GM18499 (cell line): ENCODE results near the gene STX18.

Experiments
- ATAC-seq: cut with Tn5 transposase; IDR thresholded peaks from one replicate; pipeline ENCODE4 v1.9.1; 2021; ENCODE audit warnings: moderate number of reproducible peaks; ENCODE audit not compliant: insufficient read depth, unreplicated experiment

STX18 gene

DNA sequence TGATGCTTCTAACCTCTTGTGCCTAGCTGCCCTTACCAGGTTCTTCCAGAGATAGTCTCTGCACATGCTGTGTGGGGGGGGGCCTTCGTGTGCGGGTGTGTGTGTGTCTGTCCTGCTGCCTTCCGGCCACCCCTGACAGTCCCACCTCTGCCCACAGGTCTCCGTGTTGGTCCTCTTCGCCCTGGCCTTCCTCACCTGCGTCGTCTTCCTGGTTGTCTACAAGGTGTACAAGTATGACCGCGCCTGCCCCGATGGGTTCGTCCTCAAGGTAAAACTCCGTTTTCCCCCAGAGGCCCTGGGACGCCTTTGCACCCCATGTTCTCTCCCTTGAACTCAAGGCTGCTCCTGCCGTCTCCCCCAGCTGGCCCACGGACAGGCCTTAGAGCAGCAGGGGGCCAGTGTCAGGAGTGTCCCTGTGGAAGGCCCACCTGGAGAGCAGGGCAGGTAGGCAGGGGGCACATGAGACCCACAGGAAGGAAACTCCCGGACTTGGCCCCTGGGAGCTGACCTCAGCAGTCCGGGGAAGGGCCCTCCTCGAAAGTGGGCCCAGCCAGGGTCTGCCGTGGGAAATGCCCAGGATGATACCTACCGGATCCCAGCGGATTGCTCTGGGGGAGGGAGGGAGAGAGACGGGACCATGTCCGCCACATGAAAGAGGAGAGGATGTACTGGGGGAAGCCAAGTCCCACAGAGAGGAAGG lies 132.3 kb downstream of the STX18 start:
- no peak for ATAC-seq

DNA sequence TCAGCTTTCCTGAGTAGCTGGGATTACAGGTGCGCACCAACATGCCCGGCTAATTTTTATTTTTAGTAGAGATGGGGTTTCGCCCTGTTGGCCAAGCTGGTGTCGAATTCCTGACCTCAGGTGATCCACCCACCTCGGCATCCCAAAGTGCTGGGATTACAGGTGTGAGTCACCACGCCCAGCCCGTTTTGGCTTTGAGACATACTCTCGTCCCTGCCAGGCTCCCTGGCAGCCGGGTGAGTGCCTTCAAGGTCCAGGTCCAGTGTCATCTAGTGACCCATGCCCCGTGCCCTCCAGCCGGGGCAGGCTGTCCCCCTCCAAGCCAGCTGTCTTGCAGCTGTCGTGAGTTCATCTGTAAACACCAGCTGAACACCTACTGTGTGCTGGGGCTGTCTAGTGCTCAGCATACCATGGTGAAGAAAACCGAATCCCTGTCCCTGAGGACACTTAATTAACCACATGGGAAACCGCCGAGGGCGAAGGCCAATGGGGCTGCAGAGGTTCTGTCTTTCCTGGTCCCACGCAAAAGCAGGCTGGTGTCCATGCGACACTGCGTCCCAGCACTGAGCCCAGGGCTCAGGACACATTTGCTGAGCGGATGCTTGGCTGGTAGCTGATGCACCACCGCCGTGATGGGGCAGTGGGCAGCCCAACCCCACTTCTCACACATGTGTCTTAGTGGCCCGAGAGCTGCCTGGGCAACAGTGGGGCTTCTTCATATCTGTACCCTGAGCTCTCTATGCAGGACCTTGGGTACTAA lies 133.1 kb downstream of the STX18 start:
- ATAC-seq: no peak

GRCh38 chr4:4408132-4408523 lies 133.7 kb downstream of the STX18 start:
- ATAC-seq: no peak

- ATAC-seq: no peak
These were observed 134.3 kb downstream of the STX18 start for GRCh38 chr4:4407299-4408131.

DNA sequence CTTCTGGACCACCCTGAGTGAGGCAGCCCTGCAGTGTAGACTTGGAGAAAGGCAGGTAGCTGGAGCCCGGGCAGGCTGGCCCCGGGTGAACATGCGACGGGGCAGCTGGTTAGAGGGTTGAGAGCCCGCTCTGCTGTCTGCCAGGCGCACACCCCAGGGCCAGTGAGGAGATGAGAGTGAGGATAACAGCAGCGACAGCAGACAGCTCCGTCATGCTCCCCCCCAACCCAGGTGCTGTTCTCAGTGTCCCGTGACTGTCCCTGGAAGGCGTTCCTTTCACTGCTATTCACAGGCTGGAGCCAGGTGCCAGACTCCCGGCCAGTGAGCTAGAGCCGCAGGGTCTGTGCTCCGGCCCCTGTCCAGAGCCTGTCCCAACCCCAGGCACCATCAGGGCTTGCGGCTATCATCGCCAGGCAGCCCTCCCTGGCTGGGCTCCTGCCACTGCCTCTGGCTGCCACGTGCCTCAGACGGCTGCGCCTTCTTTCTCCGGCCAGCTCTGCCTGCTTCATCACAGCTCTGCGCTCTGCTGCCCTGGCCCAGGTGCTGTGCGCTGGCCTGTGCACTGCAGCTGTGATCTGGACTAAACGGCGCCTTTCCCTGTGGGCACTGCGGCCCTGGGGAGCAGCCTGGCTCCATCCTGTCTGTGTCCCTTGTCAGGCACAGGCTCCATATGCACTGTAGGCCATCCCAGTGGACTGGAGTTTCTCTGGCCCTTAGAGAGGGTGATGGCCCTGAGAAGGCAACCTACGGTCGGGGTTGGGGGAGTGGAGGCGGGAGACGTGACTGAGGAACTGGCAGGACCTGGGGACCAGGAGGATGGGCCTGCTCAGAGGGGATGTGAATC lies 135.2 kb downstream of the STX18 start:
- no peak for ATAC-seq

GRCh38 chr4:4405358-4405962 lies 136.4 kb downstream of the STX18 start:
- no peak for ATAC-seq

DNA sequence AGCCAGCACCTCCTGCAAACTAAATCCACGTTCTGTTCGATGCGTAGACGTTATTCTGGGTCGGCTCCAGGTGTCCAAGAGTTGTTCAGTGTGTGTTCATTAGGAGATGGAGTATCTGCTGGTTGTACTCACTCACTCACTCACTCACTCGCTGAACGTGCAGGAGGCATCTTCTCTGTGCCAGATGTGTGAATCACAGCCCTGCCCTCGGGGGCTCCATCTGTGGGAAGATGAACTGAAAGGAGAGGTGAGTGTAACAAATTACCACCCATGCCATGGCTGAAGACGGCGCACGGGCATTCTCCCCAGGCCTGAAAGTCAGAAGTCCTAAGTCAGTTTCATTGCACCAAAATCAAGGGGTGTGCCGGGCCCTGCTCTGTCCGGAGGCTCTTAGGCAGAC lies 138.9 kb downstream of the STX18 start:
- no peak for ATAC-seq

GRCh38 chr4:4401036-4401435 lies 140.8 kb downstream of the STX18 start:
- ATAC-seq: no peak

DNA sequence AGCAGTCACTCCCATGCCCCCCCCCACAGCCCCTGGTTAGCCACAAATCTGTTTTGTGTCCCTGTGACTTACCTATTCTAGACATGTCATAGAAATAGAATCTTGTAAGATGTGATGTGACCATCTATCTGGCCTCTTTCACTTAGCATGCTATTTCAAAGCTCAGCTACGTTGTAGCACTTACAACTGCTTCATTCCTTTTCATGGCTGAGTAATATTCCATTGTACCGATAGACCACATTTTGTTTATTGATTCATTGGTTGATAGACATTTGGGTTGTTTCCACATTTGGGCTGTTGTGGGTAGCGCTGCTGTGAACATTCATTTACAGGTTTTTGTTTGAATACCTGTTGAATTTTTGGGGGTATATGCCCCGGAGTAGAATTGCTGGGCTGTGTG lies 143.4 kb downstream of the STX18 start:
- ATAC-seq: no peak

GRCh38 chr4:4397441-4397819 lies 144.4 kb downstream of the STX18 start:
- ATAC-seq: no peak

DNA sequence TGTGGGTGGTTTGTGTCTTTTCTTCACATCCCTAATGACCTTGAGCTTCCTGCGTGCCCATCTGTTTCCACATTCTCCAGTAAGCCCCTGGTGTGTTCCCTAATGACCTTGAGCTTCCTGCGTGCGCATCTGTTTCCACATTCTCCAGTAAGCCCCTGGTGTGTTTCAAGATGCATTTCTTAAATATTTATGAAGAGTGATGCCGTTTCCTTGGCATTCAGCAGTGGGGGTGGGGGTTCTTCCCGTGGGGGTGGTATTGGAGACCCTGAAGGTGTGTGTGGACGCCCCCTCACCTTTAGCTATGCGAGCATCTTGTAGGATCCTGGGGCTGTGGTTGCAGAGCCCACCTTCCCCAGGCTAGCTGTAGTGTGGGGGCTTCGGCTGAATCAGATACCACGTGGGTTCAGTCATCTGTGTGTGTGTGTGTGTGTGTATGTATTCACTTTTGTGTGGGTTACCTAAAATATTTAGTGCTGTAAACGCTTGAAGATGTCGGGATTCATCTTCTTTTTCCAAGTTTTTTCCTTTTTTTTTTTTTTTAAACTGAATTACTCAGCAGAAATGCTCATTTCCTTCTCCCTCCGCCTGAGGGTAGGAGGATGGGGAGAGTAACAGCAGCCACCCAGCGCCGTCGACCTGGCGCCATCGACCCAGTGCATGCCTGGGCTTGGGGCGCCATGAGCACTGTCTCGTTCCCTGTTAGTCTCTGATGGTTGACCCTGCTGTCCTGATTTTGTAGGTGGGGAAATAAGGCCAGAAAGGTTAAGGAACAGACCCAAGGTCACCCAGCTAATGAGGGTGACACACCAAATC lies 145.0 kb downstream of the STX18 start:
- ATAC-seq: no peak

DNA sequence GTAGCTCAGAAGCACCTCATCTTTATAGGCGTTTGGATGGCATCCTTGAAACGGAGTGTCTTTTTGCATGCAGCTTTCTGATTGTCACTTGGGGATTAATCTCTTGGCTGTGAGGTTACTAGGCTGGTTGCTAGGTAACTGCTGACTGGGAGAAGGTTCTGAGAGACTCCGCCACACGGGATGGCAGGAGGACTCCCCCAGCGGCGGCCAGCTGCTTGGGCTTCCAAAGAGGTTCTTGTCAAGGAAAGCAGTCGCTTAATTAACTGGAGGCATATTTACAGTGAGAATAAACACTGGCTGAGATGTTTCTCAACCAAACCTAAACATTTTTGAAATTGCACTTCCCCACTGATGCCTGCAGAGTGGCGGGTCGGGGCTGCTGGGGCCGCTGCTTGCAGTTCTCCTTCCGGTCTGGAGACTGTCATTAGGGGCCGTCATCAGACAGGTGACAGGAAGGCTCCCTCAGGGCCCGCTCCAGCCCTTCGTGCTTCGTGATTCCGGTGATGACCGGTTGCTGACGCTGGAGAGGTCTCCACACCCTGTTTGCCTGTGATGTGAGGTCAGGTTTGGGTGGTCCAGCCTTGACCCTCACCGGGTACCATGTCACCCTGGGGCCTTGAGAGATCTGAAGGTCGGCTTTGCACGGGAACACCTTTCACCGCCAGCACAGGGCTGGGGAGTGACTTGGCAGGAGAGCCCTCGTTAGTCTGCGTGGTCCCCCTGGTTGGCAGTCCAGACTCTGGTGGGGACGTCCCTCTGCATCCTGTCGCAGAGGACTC lies 145.8 kb downstream of the STX18 start:
- ATAC-seq: no peak

DNA sequence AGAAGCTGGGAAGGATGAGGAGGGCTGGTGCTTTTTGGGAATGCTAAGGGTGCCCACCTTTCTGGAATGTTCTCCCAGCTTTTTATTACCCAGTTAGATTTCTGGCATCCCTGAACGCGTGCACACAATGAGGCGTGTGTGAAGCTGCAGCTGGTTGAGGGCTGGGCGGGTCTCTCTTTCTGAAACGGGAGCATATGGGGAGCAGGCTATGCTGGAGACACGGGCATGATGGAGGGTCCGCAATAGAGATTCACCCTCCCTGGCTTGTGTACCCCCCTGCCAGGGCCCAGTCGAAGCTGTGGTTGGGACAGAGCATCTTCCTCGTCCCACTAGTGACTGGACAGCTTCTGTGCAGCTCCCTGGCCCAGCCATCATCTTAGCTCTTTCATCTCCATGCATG lies 146.5 kb downstream of the STX18 start:
- ATAC-seq: no peak

DNA sequence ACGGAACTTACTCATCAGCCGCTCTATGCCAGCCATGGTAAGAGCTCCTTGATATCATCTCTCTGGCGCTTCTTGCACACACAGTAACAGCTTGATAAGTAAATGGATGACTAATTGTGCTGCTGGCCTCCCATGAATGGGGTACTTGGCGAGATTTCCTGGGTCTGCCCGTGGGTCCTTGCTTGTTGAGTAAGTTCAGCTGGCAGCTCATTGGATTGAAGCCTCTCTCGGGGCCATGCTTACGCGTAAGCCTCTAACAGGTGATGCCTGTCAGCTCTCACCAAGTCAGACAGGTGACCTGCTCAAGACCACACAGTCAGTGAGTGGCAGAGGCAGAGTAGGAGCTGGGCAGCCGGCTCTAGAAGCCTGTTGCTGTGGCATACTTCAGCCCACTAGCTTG lies 147.2 kb downstream of the STX18 start:
- ATAC-seq: no peak

DNA sequence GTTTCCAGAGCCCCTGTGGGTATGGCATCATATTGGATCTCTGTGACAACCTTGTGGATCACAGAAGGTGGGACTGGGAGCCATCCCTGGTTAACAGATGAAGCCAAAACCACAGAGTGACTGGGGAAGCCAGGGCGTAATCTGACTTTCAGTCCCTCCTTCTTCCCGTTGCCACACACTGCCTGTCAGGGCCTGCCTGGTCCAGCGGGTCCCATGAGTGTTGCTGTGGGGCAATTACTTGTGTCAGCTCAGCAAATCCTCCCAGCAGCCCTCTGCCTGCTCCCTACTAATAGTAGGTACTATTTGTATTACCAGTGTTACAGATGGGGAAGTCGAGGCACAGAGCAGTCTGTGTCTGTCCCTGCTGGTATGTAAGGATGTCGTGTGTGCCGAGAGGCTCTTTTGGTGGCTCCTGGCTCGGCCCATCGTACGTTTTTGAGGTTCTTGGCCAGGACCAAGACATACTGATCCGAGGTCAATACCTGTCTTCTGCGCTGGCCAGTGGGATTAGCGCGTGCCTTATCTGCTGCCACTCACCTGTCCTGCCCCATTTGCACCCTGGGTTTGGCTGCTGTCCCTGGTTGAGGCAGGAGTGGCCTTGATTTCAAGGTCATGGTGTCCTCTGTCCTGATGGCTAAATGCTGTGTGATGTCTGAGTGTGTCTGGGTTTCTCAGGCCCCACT lies 149.2 kb downstream of the STX18 start:
- ATAC-seq: no peak

DNA sequence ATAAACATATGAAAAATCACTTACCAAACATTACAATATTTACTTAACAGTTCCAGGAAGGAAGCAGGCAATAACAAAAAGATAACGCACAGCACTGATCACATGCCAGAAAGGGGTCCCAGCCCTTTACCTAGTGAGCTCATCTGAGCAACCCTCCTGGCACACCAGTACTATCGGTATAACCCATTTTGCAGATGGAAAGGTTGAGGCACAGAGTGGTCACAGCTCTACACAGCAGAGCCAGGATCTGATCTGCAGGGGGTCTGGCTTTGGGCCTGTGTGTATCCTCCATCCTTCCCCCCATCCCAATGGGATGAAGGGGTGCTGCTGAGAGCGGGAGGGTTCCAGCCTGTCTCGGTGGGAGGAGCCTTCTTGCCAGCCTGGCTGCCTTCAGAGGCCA lies 150.0 kb downstream of the STX18 start:
- ATAC-seq: no peak

GRCh38 chr4:4390515-4391240 lies 151.2 kb downstream of the STX18 start:
- no peak for ATAC-seq
